Stimulated activated CD4-positive, alpha-beta T cell treated with anti-CD3 and anti-CD28 coated beads, Interleukin-12 subunit alpha, Interleukin-12 subunit beta, amount 100 ng/mL, for 24 hours (primary cell): ENCODE results near the gene LBR.
A peak's percentile ranks its signal among the peaks of the same experiment; 100 is the strongest.

ENCODE experiments used
- DNase-seq, 2 experiments: peaks; one replicate each; pipeline ENCODE4 v3.0.0-alpha.2; 2020; ENCODE audit warnings: low read depth in 2 of 2

LBR gene

DNA sequence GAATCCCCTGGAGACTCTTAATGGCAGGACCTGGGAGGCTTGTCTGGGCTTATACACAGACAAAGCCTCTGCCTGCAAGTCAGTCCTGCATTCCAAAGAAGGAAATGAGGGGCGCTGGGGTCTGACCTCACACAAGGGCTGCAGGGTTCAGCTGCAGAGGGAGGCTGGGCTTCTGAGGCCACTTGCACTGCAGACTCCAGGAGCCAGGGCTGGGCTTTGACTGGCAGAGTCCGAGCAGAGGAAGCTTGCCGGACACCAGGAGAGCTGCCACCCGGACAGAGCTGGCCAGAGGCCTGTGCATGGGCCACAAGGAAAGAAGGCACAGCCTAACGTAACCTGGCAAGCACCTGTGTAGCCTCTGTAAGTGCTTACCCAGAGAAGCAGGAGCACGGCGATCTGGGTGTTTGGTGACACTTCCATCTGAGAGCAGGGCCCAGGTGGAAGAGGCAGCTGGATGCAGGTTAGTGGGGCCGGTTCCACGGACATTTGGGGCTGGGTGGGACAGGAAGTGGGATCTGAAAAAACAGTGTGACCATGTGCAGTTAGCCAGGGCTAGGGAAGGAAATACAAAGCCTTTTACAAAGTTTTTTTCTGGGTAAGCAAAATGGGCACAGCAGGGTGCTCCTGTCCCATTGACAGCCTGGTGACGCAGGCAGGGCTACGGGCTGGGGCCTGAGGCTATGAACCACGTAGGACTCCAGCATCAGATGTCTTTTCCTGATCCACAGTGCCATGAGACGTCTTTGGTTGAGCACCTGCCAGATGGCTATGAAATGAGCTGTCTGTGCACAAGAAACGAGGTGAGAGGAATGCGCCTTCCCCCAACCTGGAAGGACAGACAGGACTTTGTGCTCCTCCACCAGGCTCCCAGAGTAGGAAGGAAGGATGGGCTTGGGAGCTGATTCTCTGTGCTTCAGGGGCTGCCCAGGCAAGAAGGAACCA is 37.3 kb upstream of the LBR start:
- DNase-seq = no peak

DNA sequence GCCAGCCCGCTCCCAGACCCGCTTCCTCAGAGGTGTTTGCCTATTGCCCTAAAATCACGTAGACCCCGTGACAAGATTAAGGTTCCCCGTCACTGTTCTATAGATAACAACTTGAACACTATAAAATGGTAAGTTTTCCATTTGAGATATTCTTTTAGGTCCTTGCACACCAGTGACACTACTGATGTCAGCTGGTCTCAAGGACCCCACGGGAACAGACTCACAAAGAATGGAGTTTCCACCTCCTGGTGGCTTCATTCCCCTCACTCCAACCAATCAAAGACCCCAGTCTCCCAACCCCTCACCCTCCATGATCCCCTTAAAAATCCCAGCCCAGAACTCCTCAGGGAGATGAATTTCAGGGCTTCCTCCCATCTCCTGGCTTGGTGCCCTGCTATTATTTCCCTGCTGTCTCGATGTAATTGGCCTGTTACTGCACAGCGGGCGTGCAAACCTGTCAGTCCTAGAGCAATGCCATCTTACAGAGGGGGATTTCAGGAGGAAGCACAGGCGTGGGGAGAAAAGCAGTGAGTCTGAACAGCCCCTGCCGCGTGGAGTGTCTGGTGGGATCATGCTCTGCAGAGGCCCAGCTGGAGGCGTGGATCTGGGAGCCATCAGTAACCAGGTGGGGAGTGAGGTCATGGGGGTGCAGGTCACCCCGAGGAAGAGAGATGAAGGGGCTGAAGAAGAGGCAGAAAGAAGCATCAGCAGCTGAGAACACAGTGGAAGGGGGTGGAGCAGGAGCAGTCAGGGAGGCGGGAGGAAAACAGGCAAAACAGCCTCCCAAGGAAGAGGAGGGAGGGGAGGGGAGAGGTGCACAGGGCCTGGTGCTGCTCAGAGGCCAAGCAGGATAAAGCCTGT is 35.1 kb upstream of the LBR start:
- DNase-seq = no peak

GRCh38 chr1:225462429-225462713 is 34.5 kb upstream of the LBR start:
- DNase-seq = no peak

- no peak for DNase-seq
Observed at GRCh38 chr1:225461533-225462428, 33.9 kb upstream of the LBR start.

DNA sequence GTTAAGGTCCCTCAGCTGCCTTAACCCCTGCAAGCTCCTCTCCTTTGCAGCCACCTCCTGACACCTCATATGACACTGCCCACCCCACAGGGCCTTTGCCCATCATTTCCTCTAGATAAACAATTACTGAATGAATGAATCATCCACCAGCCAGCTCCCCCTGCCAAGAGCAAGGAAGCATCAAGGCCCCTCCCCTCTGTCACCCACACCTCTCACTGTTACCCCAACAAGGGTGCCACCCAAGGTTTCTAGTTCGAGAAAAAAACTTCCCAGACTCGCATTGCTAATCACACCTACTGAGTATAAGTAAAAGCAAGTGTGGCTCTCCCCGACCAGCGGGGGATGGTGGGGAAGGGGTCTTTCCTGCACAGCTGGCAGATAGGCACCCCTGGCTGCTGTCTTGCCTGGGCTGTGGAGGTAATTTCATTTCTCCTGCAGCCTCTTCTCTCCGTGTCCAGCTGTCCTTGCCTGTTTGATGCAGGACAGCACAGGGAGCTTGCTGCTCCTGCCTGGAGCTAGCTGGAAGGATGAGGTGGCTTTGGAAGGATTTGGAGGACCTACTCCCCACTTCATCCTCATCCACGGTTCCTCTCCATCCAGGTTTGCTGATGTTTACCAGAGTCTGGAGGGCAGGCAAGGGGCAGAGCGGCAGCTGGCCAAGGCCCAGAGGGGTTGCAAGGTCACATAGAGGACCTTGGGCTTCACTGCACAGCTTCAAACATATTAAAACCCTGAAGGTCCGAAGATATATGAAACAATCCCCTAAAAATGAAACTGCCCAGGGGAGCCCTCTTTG is 33.1 kb upstream of the LBR start:
- peak in 1 of 2 experiments; percentile 34 for DNase-seq

DNA sequence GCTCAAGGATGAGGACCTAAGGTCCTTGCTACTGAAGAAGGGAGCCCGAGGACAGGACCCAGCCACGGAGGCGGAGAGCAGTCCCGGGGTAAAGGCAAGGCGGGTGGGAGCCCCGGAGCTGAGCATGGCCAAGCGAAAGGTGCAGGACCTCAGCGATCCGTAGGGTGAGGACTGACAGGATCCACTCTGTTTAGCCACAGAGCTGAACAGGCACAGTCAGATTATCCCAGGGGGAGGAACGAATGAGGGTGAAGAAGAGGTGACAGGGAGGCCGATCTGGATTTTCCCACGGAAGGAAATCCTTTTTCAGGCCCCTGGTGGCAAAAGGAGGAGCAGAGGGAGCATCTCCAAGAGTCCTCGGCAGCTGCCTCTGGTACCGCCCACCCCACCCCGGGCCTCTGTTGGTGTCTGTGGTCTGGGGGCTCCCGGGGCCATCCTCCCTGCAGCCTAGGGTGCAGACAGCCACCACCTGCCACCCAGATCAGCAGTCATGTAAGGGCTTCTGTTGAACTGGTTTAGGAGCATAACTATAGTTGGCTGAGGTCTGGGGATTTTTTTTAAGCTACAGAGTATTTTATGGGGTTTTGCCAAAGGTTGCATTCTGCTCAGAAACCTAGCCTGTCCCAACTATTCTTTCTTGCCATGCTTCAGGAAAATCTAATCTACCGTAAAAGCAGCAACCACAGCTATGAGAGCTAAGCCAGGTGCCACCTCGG is 32.3 kb upstream of the LBR start:
- no peak for DNase-seq

DNA sequence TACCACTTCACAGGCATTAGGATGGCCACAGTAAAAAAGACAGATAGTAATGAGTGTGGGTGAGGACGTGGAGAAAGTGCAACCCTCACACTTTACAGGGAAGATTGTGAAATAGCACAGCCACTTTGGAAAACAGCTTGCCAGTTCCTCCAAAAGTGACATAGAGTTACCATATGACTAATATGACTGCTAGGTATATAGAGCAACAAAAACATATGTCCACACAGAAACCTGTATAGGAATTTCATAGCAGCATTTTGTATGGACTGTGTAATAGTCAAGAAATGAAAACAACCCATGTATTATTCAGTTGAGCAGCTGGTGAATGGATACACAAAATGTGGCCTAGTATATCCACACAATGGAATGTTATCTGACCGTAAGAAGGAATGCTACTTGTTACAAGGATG is 30.4 kb upstream of the LBR start:
- DNase-seq = no peak

DNA sequence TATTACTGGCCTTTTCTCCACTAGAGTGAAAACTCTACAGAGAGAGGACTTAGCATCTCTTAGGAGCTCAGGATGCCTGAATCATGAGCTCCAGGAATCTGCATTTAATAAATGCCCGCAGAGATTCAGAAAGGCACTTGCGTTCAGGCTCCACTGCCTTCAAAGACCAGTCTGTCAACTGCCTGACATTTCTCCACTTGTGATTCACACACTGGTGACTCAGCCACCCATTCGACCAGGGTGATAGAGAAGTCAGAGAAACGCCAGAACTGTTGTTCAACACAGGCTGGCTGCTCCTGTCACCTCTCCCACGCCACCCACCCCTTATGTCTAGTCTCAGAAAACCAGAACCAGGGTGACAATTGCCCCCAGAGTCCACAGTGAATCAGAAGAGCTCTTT is 26.9 kb upstream of the LBR start:
- peak; percentile 68 to 69 for DNase-seq

GRCh38 chr1:225453797-225454648 is 26.2 kb upstream of the LBR start:
- no peak for DNase-seq

- DNase-seq = no peak
Observed at GRCh38 chr1:225451840-225452515, 24.1 kb upstream of the LBR start.

GRCh38 chr1:225451340-225451739 is 23.5 kb upstream of the LBR start:
- no peak for DNase-seq

DNA sequence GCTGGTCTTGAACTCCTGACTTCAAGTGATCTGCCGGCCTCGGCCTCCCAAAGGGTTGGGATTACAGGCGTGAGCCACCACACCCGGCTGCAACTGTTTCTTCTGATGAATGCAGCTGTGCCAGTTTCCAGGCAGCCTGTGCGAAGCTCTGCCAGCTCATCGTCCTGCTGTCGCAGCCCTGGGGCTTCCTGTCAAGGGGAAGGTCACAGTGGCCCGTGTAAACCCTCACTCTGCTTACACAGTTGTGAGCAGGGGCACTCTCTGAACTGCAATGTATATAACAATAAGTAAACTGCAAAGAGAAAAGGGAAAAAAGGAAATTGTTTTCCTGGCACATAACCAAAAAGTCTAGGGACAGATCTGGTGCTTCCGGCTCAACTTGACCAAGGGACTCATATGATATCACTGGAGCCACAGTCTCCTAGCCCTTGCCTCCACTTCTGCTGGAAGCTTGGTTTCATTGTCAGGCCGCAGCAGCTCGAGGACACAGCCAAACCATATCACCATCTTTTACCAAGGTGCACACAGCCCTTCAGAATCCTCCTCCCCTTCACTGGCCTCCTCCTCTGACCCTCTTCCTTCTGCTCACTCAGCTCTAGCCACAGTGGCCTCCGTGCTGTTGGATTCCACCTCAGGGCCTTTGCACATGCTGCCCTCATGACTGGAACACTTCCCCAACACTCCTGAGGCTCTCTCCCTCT is 22.8 kb upstream of the LBR start:
- no peak for DNase-seq

DNA sequence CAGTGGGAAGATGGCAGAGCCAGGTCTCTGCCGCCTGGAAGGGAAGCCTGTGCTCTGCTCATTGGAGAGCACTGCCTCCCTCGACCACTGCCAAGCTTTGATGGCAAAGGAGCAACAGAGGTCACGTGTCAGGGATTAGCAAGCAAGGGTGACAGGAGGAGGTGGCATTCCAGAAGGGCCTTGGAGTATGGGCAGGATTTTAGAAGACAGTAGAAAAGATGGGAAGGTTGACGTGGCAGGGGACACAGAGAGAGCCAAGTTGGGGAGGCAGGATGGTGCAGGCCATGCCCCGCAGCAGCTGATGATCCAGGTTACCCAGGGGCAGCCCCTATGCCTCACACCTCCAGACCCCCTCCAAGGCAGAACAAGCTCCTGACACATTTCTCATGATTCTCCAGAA is 21.9 kb upstream of the LBR start:
- DNase-seq = no peak

DNA sequence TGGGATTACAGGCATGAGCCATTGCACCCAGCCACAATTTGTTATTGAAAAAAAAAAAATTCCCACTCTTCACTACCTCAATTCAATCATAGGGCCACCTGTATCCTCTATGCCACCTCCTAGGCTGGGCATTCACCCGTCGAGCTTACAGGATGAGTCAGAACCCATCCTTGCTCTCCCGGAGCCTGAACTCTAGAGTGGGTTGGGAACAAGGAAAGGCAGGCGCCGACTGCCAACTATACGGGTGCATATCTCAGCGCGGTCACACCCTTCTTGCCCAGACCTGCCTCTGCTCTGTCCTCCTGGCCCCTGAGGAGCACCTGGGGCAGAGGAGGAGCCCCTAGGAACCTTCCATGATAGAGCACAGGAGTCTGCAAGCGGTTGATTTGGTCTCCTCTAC is 21.4 kb upstream of the LBR start:
- no peak for DNase-seq

DNA sequence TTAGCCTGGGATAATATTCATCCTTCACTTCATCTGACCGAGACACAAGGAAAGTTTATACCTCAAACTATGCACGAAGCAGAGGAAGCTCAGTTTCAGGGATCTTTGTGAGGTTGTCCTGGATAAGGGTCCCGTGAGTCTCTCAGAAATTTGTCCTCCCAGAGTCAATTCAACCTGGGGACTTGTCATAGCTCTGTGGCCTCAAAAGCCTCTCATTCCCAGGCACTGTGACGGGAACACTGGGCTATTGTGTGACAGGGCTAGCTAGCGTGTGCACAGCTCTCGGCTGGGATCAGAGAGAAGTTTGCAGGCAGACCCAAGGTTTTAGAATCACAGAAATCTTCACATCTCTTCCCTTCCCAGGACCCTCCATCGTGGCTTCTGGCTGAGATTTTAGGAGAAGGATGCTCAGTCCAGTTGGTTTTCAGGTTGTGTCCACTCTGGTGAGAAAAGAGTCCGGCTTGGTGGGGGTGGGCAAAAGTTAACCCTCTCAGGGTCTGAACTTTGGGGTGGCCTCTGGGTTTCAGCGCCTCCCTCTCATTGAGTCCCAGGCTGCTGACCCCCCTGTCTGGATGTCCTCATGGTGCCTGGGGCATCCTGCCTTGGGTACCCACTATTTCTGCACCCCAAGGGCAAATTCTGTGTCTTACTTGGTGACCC is 20.4 kb upstream of the LBR start:
- DNase-seq = no peak

GRCh38 chr1:225447650-225448089 is 19.8 kb upstream of the LBR start:
- no peak for DNase-seq

- DNase-seq = no peak
Observed at GRCh38 chr1:225446981-225447615, 19.3 kb upstream of the LBR start.
